ENCODE results near the gene GRIK4.

Gene GRIK4

GRCh38 chr11:120561286-120561685, 49.7 kb downstream of the GRIK4 start:
- Histone ChIP-seq H3K27ac (no peak overlapping the region), H3K9ac (no peak overlapping the region), H3K4me3 (IDR thresholded peaks at IDR 0.05; ENCODE audit: insufficient read depth, low read depth, low read length) (no peak overlapping the region), H3K4me1 (ENCODE audit: low read depth, poor library complexity, severe bottlenecking) (no peaks in the 10 kb centered on the region), H3K27me3 (ENCODE audit: insufficient read depth, low read depth) (no peaks in the 10 kb centered on the region), H4K20me1 (ENCODE audit: insufficient read depth) (no peaks in the 10 kb centered on the region), H3K36me3 (ENCODE audit: insufficient read depth) (no peaks in the 10 kb centered on the region), H3K79me2 (ENCODE audit: insufficient read depth, low read depth) (no peaks in the 10 kb centered on the region), H3K4me2 (no peak overlapping the region), H2AFZ (ENCODE audit: low read depth) (no peak overlapping the region)
- no peak for TF ChIP-seq CTCF (conservative IDR thresholded peaks at IDR 0.05; ENCODE audit: low read depth, low read length)

GRCh38 chr11:120562806-120563425, 51.4 kb downstream of the GRIK4 start:
- Histone ChIP-seq H3K9ac (no peak overlapping the region), H3K4me1 (ENCODE audit: low read depth, poor library complexity, severe bottlenecking) (no peaks in the 10 kb centered on the region), H3K36me3 (ENCODE audit: insufficient read depth) (no peaks in the 10 kb centered on the region), H3K4me3 (IDR thresholded peaks at IDR 0.05; ENCODE audit: insufficient read depth, low read depth, low read length) (no peak overlapping the region), H4K20me1 (ENCODE audit: insufficient read depth) (no peaks in the 10 kb centered on the region), H2AFZ (ENCODE audit: low read depth) (no peak overlapping the region), H3K27ac (no peak overlapping the region), H3K4me2 (no peak overlapping the region), H3K27me3 (ENCODE audit: insufficient read depth, low read depth) (no peaks in the 10 kb centered on the region), H3K79me2 (ENCODE audit: insufficient read depth, low read depth) (no peaks in the 10 kb centered on the region)
- no peak for TF ChIP-seq CTCF (conservative IDR thresholded peaks at IDR 0.05; ENCODE audit: low read depth, low read length)

GRCh38 chr11:120563703-120564572, 52.4 kb downstream of the GRIK4 start:
- Histone ChIP-seq H3K36me3 (ENCODE audit: insufficient read depth) (no peaks in the 10 kb centered on the region), H3K27me3 (ENCODE audit: insufficient read depth, low read depth) (no peaks in the 10 kb centered on the region), H4K20me1 (ENCODE audit: insufficient read depth) (no peaks in the 10 kb centered on the region), H3K79me2 (ENCODE audit: insufficient read depth, low read depth) (no peaks in the 10 kb centered on the region), H3K4me3 (IDR thresholded peaks at IDR 0.05; ENCODE audit: insufficient read depth, low read depth, low read length) (no peak overlapping the region), H3K27ac (no peak overlapping the region), H3K9ac (no peak overlapping the region), H3K4me1 (ENCODE audit: low read depth, poor library complexity, severe bottlenecking) (no peaks in the 10 kb centered on the region), H2AFZ (ENCODE audit: low read depth) (no peak overlapping the region), H3K4me2 (no peak overlapping the region)
- no peak for TF ChIP-seq CTCF (conservative IDR thresholded peaks at IDR 0.05; ENCODE audit: low read depth, low read length)

GRCh38 chr11:120564573-120565311, 53.2 kb downstream of the GRIK4 start:
- H3K9ac ChIP-seq = no peak overlapping the region
- no peak overlapping the region for H3K27ac ChIP-seq

More at GRCh38 chr11:120564573-120565311, 53.2 kb downstream of the GRIK4 start:
- no peaks in the 10 kb centered on the region for H3K36me3 ChIP-seq (ENCODE audit: insufficient read depth)
- H3K79me2 ChIP-seq (ENCODE audit: insufficient read depth, low read depth) = no peaks in the 10 kb centered on the region
- no peaks in the 10 kb centered on the region for H3K27me3 ChIP-seq (ENCODE audit: insufficient read depth, low read depth)
- no peak overlapping the region for H3K4me3 ChIP-seq (IDR thresholded peaks at IDR 0.05; ENCODE audit: insufficient read depth, low read depth, low read length)
- no peaks in the 10 kb centered on the region for H3K4me1 ChIP-seq (ENCODE audit: low read depth, poor library complexity, severe bottlenecking)
- H2AFZ ChIP-seq (ENCODE audit: low read depth) = no peak overlapping the region
- no peaks in the 10 kb centered on the region for H4K20me1 ChIP-seq (ENCODE audit: insufficient read depth)
- no peak for TF ChIP-seq CTCF (conservative IDR thresholded peaks at IDR 0.05; ENCODE audit: low read depth, low read length)
- no peak overlapping the region for H3K4me2 ChIP-seq
